Raji (cell line): ENCODE results near the gene STAT5B.

Source experiments
- POLR2A ChIP-seq: IDR thresholded peaks from 2 replicates; pipeline ENCODE4 v1.6.1; 2011; ENCODE audit warnings: low read depth, low read length, control low read depth; ENCODE audit not compliant: insufficient read depth

STAT5B gene

GRCh38 chr17:42160531-42160910 lies 115.7 kb downstream of the STAT5B start:
- TF ChIP-seq POLR2A = no peak

- no peak for TF ChIP-seq POLR2A
These were observed 116.2 kb downstream of the STAT5B start for GRCh38 chr17:42159796-42160530.

GRCh38 chr17:42155614-42156045 lies 120.6 kb downstream of the STAT5B start:
- no peak for TF ChIP-seq POLR2A

GRCh38 chr17:42153919-42154742 lies 122.1 kb downstream of the STAT5B start:
- TF ChIP-seq POLR2A = no peak
